A549 (cell line): Measurements from ENCODE around the gene RGS10. TPM values are rescaled to one million over a fixed set of nuclear protein-coding genes. Genes with fewer than 3 reads are reported as not detected.

Source experiments
- ATAC-seq, 2 experiments: fragments of 200-7000 bp in 1 of 2; fragments of >200 bp in 1 of 2; cut with Nextera tagmentation in 1 of 2; cut with Tn5 transposase in 1 of 2; 3 replicates each; pipeline versions ENCODE4 v1.8.0 to v1.9.1; 2018 to 2020; ENCODE audit warnings: mild to moderate bottlenecking in 1 of 2, moderate library complexity in 1 of 2
- CTCF ChIA-PET: fragments of 300-600 bp; sonication (Branson Sonifier 250); formaldehyde crosslinking; extraction: SDS; loops from one replicate; lab custom pipeline; 2021; ENCODE audit warnings: antibody characterized with exemption, inconsistent platforms; lab: Yijun Ruan, JAX
- POLR2A ChIA-PET: fragments of 350-600 bp; formaldehyde crosslinking; extraction: SDS; loops from one replicate; lab custom pipeline; 2021; ENCODE audit warnings: antibody characterized with exemption, inconsistent platforms; lab: Yijun Ruan, JAX
- DNase-seq, 2 experiments: peaks; one replicate each; pipeline versions ENCODE4 v3.0.0 to v3.0.0-alpha.2; 2011 to 2016; ENCODE audit warnings: low read depth in 1 of 2, low spot score in 1 of 2
- FAIRE-seq: peaks from 2 replicates; lab custom pipeline; 2011; peaks lifted over from hg19 to GRCh38; lab: Jason Lieb, UNC
- H3K27ac ChIP-seq, 2 experiments: fragments of >200 bp; sonication (Bioruptor Twin); formaldehyde crosslinking; 3 replicates each; pipeline ENCODE4 v1.5.1; 2016 to 2017
- H3K4me1 ChIP-seq: fragments of >200 bp; sonication (Bioruptor Twin); formaldehyde crosslinking; 3 replicates; pipeline ENCODE4 v1.6.1; 2016
- H3K4me2 ChIP-seq: fragments of >200 bp; sonication (Bioruptor Twin); formaldehyde crosslinking; 3 replicates; pipeline ENCODE4 v1.6.1; 2016
- H3K4me3 ChIP-seq: fragments of >200 bp; sonication (Bioruptor Twin); formaldehyde crosslinking; 3 replicates; pipeline ENCODE4 v1.5.1; 2016
- H3K9me3 ChIP-seq: fragments of >200 bp; sonication (Bioruptor Twin); formaldehyde crosslinking; 3 replicates; pipeline ENCODE4 v1.6.1; 2016
- CHD2 ChIP-seq: fragments of 150-350 bp; IDR thresholded peaks from 2 replicates; pipeline ENCODE4 v1.6.1; 2014; ENCODE audit warnings: low read length; ENCODE audit not compliant: partially characterized antibody
- CHD4 ChIP-seq: fragments of 200-600 bp; sonication (generic); IDR thresholded peaks from 2 replicates; pipeline ENCODE4 v1.6.1; 2016; ENCODE audit warnings: antibody characterized with exemption, mild to moderate bottlenecking, borderline replicate concordance
- E2F6 ChIP-seq: IDR thresholded peaks from 2 replicates; pipeline ENCODE4 v1.6.1; 2012; ENCODE audit warnings: low read depth, borderline replicate concordance
- ELK1 ChIP-seq: fragments of 150-350 bp; IDR thresholded peaks from 2 replicates; pipeline ENCODE4 v1.6.1; 2014; ENCODE audit warnings: low read depth, mild to moderate bottlenecking, low read length
- EP300 ChIP-seq, 2 experiments: fragments of >200 bp; sonication (Bioruptor Twin); formaldehyde crosslinking; IDR thresholded peaks; 2 replicates in 1 of 2; 3 replicates in 1 of 2; pipeline ENCODE4 v1.6.1; 2016 to 2017
- ESRRA ChIP-seq: fragments of 150-350 bp; IDR thresholded peaks from 2 replicates; pipeline ENCODE4 v1.6.1; 2014; ENCODE audit warnings: mild to moderate bottlenecking, low read length, borderline replicate concordance
- FOSL2 ChIP-seq, 2 experiments: fragments of 450-650 bp in 1 of 2; fragments of >200 bp in 1 of 2; sonication (Bioruptor Twin) in 1 of 2; formaldehyde crosslinking; IDR thresholded peaks; 2 replicates each; pipeline versions ENCODE4 v1.5.0 to v1.6.1; 2016 to 2020; ENCODE audit warnings: mild to moderate bottlenecking in 1 of 2, moderate library complexity in 1 of 2
- GATA3 ChIP-seq: IDR thresholded peaks from 2 replicates; pipeline ENCODE4 v1.6.1; 2012; ENCODE audit warnings: borderline replicate concordance
- HES2 ChIP-seq: fragments of >200 bp; sonication (Bioruptor Twin); formaldehyde crosslinking; IDR thresholded peaks from 2 replicates; pipeline ENCODE4 v1.6.1; 2016
- HOXB13 ChIP-seq: fragments of 250-450 bp; sonication (Bioruptor Pico); IDR thresholded peaks from 2 replicates; pipeline ENCODE4 v1.5.0; 2020; ENCODE audit warnings: low read depth, mild to moderate bottlenecking, moderate library complexity
- JUN ChIP-seq, 2 experiments: fragments of >200 bp; sonication (Bioruptor Twin); formaldehyde crosslinking; IDR thresholded peaks; 2 replicates in 1 of 2; 3 replicates in 1 of 2; pipeline ENCODE4 v1.6.1; 2016 to 2017
- MAZ ChIP-seq: fragments of 150-350 bp; IDR thresholded peaks from 2 replicates; pipeline ENCODE4 v1.6.1; 2014; ENCODE audit warnings: antibody characterized with exemption, low read depth, low read length, borderline replicate concordance
- PBX3 ChIP-seq: IDR thresholded peaks from 2 replicates; pipeline ENCODE4 v1.6.1; 2012
- PHF8 ChIP-seq: fragments of 200-600 bp; sonication (generic); IDR thresholded peaks from 2 replicates; pipeline ENCODE4 v1.6.1; 2016; ENCODE audit warnings: low read depth, mild to moderate bottlenecking, antibody characterized with exemption, moderate library complexity, borderline replicate concordance
- RAD21 ChIP-seq, 2 experiments: fragments of >200 bp in 1 of 2; sonication (Bioruptor Twin) in 1 of 2; formaldehyde crosslinking in 1 of 2; IDR thresholded peaks in 1 of 2; conservative IDR thresholded peaks in 1 of 2; 2 replicates in 1 of 2; 3 replicates in 1 of 2; pipeline ENCODE4 v1.6.1; 2012 to 2018; ENCODE audit warnings: inconsistent platforms in 1 of 2
- RNF2 ChIP-seq: fragments of 200-600 bp; sonication (generic); IDR thresholded peaks from 2 replicates; pipeline ENCODE4 v1.6.1; 2016; ENCODE audit warnings: low read depth, mild to moderate bottlenecking, antibody characterized with exemption, moderate library complexity, borderline replicate concordance
- SREBF2 ChIP-seq: fragments of 450-650 bp; IDR thresholded peaks from 2 replicates; pipeline ENCODE4 v1.6.1; 2014; ENCODE audit warnings: mild to moderate bottlenecking, moderate library complexity
- ZNF302 ChIP-seq: fragments of 250-450 bp; sonication (Bioruptor Pico); IDR thresholded peaks from 2 replicates; pipeline ENCODE4 v1.9.0; 2021; ENCODE audit warnings: inconsistent platforms, mild to moderate bottlenecking, moderate library complexity
- WGBS: methylation state at CpG from one replicate; pipeline ENCODE4 v1.1.6; 2017; ENCODE audit errors: missing lambda C conversion rate; 5-methylcytosine and 5-hydroxymethylcytosine counted together
- polyA plus RNA-seq, 4 experiments: library from polyadenylated mRNA; depleted of rRNA in 3 of 4; stranded (reverse); fragments of >200 nt; fragmentation: RNase III in 1 of 4; extraction: RNeasy Plus Mini Kit Qiagen cat#74134 plus additional on column Dnase treatment in 1 of 4; gene quantifications; 2 replicates in 3 of 4; 3 replicates in 1 of 4; pipeline ENCODE4 v1.2.3, GENCODE V29; 2011 to 2017
- TF ChIP-seq, protein P1 (sequence below): fragments of 200-600 bp; sonication (generic); IDR thresholded peaks from 2 replicates; pipeline ENCODE4 v1.6.1; 2016; ENCODE audit warnings: antibody characterized with exemption, mild to moderate bottlenecking, moderate library complexity
- TF ChIP-seq, protein P2 (sequence below): fragments of >200 bp; sonication (Bioruptor Twin); formaldehyde crosslinking; IDR thresholded peaks from 3 replicates; pipeline ENCODE4 v1.6.1; 2016

Gene RGS10
- polyA plus RNA-seq, 2 of the 4 experiments (the other 2 are of a cell fraction): 39.7 to 46.4 TPM

- no peak for DNase-seq
- CTCF ChIA-PET: interaction anchor here (1.5 to 2.6 kb wide), 2 partner anchors 16 to 267 kb away, joined by 4 to 8 read pairs; no protein-coding TSS in a partner anchor
- Histone ChIP-seq H3K4me2 (no peak overlapping the region), H3K9me3 (no peaks in the 10 kb centered on the region)
- WGBS: 28% methylated on average over 4 of the region's 4 CpGs
- TF ChIP-seq RNF2 (no peak), JUN (IDR thresholded peaks at IDR 0.05) (no peak), ZNF302 (no peak), HES2 (no peak), RAD21 (conservative IDR thresholded peaks at IDR 0.05 in 1 of 2, IDR thresholded peaks at IDR 0.05 in 1 of 2) (no peak), FOSL2 (IDR thresholded peaks at IDR 0.05) (no peak), FOSL2 (CRISPR knock-in tag; IDR thresholded peaks at IDR 0.05) (no peak), CHD2 (no peak), CHD4 (no peak), SREBF2 (no peak), GATA3 (no peak), ESRRA (no peak), PHF8 (no peak), PBX3 (no peak), MAZ (no peak), HOXB13 (no peak), ELK1 (no peak), E2F6 (no peak), EP300 (IDR thresholded peaks at IDR 0.05) (no peak)
- TF ChIP-seq, protein P1, sequence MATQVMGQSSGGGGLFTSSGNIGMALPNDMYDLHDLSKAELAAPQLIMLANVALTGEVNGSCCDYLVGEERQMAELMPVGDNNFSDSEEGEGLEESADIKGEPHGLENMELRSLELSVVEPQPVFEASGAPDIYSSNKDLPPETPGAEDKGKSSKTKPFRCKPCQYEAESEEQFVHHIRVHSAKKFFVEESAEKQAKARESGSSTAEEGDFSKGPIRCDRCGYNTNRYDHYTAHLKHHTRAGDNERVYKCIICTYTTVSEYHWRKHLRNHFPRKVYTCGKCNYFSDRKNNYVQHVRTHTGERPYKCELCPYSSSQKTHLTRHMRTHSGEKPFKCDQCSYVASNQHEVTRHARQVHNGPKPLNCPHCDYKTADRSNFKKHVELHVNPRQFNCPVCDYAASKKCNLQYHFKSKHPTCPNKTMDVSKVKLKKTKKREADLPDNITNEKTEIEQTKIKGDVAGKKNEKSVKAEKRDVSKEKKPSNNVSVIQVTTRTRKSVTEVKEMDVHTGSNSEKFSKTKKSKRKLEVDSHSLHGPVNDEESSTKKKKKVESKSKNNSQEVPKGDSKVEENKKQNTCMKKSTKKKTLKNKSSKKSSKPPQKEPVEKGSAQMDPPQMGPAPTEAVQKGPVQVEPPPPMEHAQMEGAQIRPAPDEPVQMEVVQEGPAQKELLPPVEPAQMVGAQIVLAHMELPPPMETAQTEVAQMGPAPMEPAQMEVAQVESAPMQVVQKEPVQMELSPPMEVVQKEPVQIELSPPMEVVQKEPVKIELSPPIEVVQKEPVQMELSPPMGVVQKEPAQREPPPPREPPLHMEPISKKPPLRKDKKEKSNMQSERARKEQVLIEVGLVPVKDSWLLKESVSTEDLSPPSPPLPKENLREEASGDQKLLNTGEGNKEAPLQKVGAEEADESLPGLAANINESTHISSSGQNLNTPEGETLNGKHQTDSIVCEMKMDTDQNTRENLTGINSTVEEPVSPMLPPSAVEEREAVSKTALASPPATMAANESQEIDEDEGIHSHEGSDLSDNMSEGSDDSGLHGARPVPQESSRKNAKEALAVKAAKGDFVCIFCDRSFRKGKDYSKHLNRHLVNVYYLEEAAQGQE: no peak
- TF ChIP-seq, protein P2, sequence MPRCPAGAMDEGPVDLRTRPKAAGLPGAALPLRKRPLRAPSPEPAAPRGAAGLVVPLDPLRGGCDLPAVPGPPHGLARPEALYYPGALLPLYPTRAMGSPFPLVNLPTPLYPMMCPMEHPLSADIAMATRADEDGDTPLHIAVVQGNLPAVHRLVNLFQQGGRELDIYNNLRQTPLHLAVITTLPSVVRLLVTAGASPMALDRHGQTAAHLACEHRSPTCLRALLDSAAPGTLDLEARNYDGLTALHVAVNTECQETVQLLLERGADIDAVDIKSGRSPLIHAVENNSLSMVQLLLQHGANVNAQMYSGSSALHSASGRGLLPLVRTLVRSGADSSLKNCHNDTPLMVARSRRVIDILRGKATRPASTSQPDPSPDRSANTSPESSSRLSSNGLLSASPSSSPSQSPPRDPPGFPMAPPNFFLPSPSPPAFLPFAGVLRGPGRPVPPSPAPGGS: no peak
- TF ChIP-seq, all 56 proteins: peak for 0
- POLR2A ChIA-PET: no interaction called here
- Histone ChIP-seq H3K4me1 (no peaks in the 10 kb centered on the region), H3K27ac (no peak overlapping the region), H3K4me3 (no peak overlapping the region)
- ATAC-seq: no peak
- no peak for FAIRE-seq
Measured at GRCh38 chr10:119473771-119474170, 68.7 kb downstream of the RGS10 start.
